Measurements from ENCODE around the gene PDE9A.

The PDE9A gene

DNA sequence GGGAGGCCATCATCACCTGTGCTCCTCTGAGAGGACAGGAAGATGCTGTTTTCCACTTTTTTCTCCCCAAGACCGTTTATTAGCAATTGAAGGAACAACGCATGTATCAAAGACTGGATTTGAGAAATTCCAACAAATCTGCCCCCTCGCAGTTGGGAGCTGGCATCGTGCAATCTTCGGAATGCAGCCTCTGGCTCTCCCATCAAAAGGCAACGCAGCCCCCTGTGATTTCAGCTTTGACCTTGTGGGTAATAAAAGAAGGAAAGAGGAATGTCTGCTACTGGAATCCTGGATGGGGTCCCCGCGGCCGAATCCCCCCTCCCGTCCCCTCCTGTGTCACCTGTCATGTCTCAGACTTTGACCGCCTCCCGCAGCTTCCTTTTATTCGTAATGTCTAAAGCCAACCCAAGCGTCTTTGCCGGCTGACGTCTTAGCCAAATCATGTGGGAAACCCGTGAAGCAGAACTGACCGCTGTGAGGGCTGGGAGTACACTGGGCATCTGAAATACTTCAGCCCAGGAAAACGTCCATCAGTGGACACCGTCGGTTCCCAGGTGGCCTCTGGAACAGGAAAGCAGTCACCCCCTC is 124.4 kb downstream of the PDE9A start:
- H3K4me2 ChIP-seq = peak overlapping the region; percentile 35 to 68 (median 44); a peak in 17 of 22 replicates
- no peak overlapping the region for H3K4me3 ChIP-seq
- H4K20me1 ChIP-seq = peaks cover 0 to 5% (median 0%) of the 10 kb centered on the region in 11 experiments; a peak in 1 of 22 replicates
- TF ChIP-seq Cebpa-rat (IDR thresholded peaks at IDR 0.05) = no peak
- H3K36me3 ChIP-seq = no peaks in the 10 kb centered on the region
- peaks cover 9 to 37% (median 26%) of the 10 kb centered on the region in 10 experiments for H3K4me1 ChIP-seq
- H3K27me3 ChIP-seq = peaks cover 53 to 71% (median 64%) of the 10 kb centered on the region in 11 experiments
- H3K27ac ChIP-seq = peak overlapping the region in 1 of 11 experiments; percentile 35; a peak in 2 of 22 replicates
- no peaks in the 10 kb centered on the region for H3K9me3 ChIP-seq (replicated peaks in 1 of 11)
- peak overlapping the region in 1 of 11 experiments; percentile 19; a peak in 2 of 22 replicates for H3K9ac ChIP-seq

- Histone ChIP-seq H3K9ac (no peak overlapping the region), H4K20me1 (peaks cover 0 to 5% (median 0%) of the 10 kb centered on the region in 11 experiments; a peak in 1 of 22 replicates), H3K4me3 (no peak overlapping the region), H3K4me1 (peaks cover 25 to 53% (median 42%) of the 10 kb centered on the region in 10 experiments), H3K27ac (no peak overlapping the region), H3K4me2 (peak overlapping the region in 2 of 11 experiments; percentile 2 to 24; a peak in 1 of 22 replicates), H3K9me3 (replicated peaks in 1 of 11) (no peaks in the 10 kb centered on the region), H3K27me3 (peaks cover 56 to 73% (median 66%) of the 10 kb centered on the region in 11 experiments), H3K36me3 (no peaks in the 10 kb centered on the region)
- no peak for TF ChIP-seq Cebpa-rat (IDR thresholded peaks at IDR 0.05)
Observed at GRCh38 chr21:42779431-42779861, 126.0 kb downstream of the PDE9A start.

DNA sequence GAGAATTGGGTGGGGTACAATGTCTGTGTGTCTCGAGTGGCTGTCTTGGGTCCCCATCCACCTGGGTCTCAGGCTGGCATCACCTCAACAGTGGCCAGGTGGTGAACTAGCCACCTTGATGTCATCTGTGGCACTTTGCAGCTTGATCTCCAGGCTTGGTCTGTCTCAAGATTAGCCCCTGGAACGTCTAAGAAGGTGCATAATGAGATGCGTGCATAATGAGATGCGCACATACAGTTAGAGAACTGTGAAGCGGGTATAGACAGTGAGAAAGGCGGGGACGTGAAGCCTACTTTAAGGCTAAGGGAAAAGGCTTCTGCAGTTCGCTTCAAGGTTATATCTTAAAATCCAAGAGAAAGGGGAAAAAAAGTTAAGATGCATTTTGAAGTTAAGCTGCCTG is 127.2 kb downstream of the PDE9A start:
- Histone ChIP-seq H3K4me1 (peaks cover 31 to 61% (median 49%) of the 10 kb centered on the region in 10 experiments), H3K27ac (no peak overlapping the region), H3K4me3 (no peak overlapping the region), H3K9me3 (replicated peaks in 1 of 11) (no peaks in the 10 kb centered on the region), H3K9ac (no peak overlapping the region), H4K20me1 (peaks cover 0 to 5% (median 0%) of the 10 kb centered on the region in 11 experiments; a peak in 1 of 22 replicates), H3K27me3 (peaks cover 56 to 69% (median 64%) of the 10 kb centered on the region in 11 experiments), H3K36me3 (no peaks in the 10 kb centered on the region), H3K4me2 (peak overlapping the region in 2 of 11 experiments; percentile 11 to 57; a peak in 2 of 22 replicates)
- no peak for TF ChIP-seq Cebpa-rat (IDR thresholded peaks at IDR 0.05)

GRCh38 chr21:42781150-42781970 is 127.9 kb downstream of the PDE9A start:
- no peak overlapping the region for H3K9ac ChIP-seq
- peaks cover 0 to 5% (median 0%) of the 10 kb centered on the region in 11 experiments; a peak in 1 of 22 replicates for H4K20me1 ChIP-seq
- H3K4me3 ChIP-seq = no peak overlapping the region
- H3K4me2 ChIP-seq = peak overlapping the region; percentile 2 to 69 (median 41); a peak in 16 of 22 replicates
- no peaks in the 10 kb centered on the region for H3K36me3 ChIP-seq
- no peak overlapping the region for H3K27ac ChIP-seq
- H3K4me1 ChIP-seq = peaks cover 31 to 68% (median 54%) of the 10 kb centered on the region in 10 experiments
- TF ChIP-seq Cebpa-rat (IDR thresholded peaks at IDR 0.05) = no peak
- H3K27me3 ChIP-seq = peaks cover 49 to 61% (median 57%) of the 10 kb centered on the region in 11 experiments
- H3K9me3 ChIP-seq (replicated peaks in 1 of 11) = peaks cover 0 to 4% (median 0%) of the 10 kb centered on the region in 11 experiments; a peak in 1 of 22 replicates

DNA sequence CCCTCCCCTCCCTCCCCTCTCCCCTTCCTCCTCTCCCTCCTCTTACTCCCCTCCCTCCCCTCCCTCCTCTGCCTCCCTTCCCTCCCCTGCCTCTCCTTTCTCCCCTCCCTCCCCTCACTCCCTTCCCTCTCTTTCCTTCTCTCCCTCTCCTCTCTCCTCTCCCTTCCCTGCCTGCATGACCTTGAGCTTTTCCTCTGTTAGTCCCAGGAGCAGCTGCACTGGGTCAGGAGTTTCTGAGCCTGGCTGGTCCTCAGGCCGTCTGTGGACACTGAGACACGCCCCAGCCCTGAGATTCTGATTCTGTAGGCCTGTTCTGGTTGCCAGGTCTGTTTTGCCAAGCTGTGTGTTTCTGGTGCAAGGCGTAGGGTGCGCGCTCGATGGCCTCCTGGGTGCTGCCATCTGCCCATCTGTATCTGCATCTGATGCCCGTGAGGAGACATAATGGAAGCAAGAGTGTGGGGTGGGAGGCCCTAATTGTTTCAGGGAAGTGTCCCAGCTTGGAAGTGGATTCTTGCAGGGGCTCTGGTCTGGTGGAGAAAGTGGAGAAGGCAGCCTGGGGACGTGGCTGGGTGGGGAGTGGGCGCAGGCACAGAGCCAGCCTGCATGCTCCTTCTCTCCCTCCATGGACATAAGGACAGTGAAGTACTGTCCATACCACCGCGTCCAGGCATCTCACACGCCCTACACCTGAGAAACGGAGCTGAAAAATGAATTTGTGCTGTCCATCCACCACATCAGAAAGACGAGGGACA is 128.7 kb downstream of the PDE9A start:
- Histone ChIP-seq H3K27me3 (peaks cover 45 to 54% (median 50%) of the 10 kb centered on the region in 11 experiments), H3K27ac (no peak overlapping the region; a peak in 2 of 22 replicates), H3K36me3 (no peaks in the 10 kb centered on the region), H3K4me3 (no peak overlapping the region), H3K4me1 (peaks cover 30 to 68% (median 55%) of the 10 kb centered on the region in 10 experiments), H3K9me3 (replicated peaks in 1 of 11) (peaks cover 0 to 9% (median 0%) of the 10 kb centered on the region in 11 experiments; a peak in 2 of 22 replicates), H3K9ac (no peak overlapping the region), H4K20me1 (peaks cover 0 to 4% (median 0%) of the 10 kb centered on the region in 11 experiments; a peak in 1 of 22 replicates), H3K4me2 (peak overlapping the region in 10 of 11 experiments; percentile 80 to 97 (median 92); a peak in 15 of 22 replicates)
- TF ChIP-seq Cebpa-rat (IDR thresholded peaks at IDR 0.05) = no peak

- Histone ChIP-seq H3K4me2 (peak overlapping the region; percentile 80 to 97 (median 91)), H3K27ac (peak overlapping the region in 7 of 11 experiments; percentile 88 to 93 (median 90); a peak in 10 of 22 replicates), H3K4me1 (peaks cover 24 to 65% (median 52%) of the 10 kb centered on the region in 10 experiments), H3K36me3 (no peaks in the 10 kb centered on the region), H3K4me3 (no peak overlapping the region), H3K9me3 (replicated peaks in 1 of 11) (peaks cover 0 to 9% (median 0%) of the 10 kb centered on the region in 11 experiments; a peak in 2 of 22 replicates), H4K20me1 (no peaks in the 10 kb centered on the region), H3K27me3 (peaks cover 39 to 48% (median 44%) of the 10 kb centered on the region in 11 experiments), H3K9ac (0 out of 22 replicates have a peak overlapping the region, but pooled peaks of 1 of the 11 experiments have one; percentile 78)
- TF ChIP-seq Cebpa-rat (IDR thresholded peaks at IDR 0.05) = no peak
Observed at GRCh38 chr21:42782723-42783242, 129.4 kb downstream of the PDE9A start.

DNA sequence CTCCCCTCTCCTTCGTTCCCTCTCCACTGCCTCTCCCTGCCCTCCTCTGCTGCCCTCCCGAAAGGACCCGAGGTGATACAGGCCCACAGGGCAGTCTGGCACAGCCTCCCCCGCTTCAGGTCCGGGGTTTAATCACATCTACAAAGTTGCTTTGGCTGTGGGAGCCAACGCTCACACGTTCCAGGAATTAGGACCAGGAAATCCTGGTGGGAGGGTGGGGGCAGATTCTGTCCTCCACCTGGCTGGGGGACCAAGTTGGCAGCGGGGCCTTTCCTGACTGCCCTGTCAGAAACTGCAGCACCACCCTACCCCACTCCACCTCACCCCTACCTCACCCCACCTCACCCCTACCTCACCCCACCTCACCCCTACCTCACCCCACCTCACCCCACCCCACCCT is 130.9 kb downstream of the PDE9A start:
- H3K27ac ChIP-seq = peak overlapping the region; percentile 83 to 94 (median 90)
- no peaks in the 10 kb centered on the region for H4K20me1 ChIP-seq
- no peak for TF ChIP-seq Cebpa-rat (IDR thresholded peaks at IDR 0.05)
- peaks cover 0 to 9% (median 0%) of the 10 kb centered on the region in 11 experiments; a peak in 2 of 22 replicates for H3K9me3 ChIP-seq (replicated peaks in 1 of 11)
- H3K27me3 ChIP-seq = peaks cover 35 to 41% (median 38%) of the 10 kb centered on the region in 11 experiments
- peak overlapping the region; percentile 64 to 82 (median 77); a peak in 21 of 22 replicates for H3K9ac ChIP-seq
- no peaks in the 10 kb centered on the region for H3K36me3 ChIP-seq
- peak overlapping the region in 7 of 10 experiments; percentile 7 to 55 (median 34); a peak in 11 of 20 replicates for H3K4me3 ChIP-seq
- H3K4me1 ChIP-seq = peaks cover 22 to 59% (median 47%) of the 10 kb centered on the region in 10 experiments
- H3K4me2 ChIP-seq = peak overlapping the region; percentile 80 to 97 (median 91)

Data from BLaER1 treated with 17β-estradiol and CSF1 and Interleukin-3, amounts not matched to agents 10 nM and 100 nM (cell line).